ENCODE measurements around the gene MRPL38.

GRCh38 chr17:75889454-75889853 lies 15.2 kb downstream of the MRPL38 start:
- no peak for TF ChIP-seq CTCF (IDR thresholded peaks at IDR 0.05)
- no peak for TF ChIP-seq POLR2A (IDR thresholded peaks at IDR 0.05)
